Femur (tissue), 1 donor: ENCODE measurements around the gene ZFPM1.
"Not testable (repeated sequence)": the region's sequence is repeated elsewhere in the genome, so short reads cannot be mapped to it uniquely, and the experiment has no call there.

Source experiments
- DNase-seq: peaks from one replicate; pipeline ENCODE4 v3.0.0-alpha.2; 2017

The ZFPM1 gene

GRCh38 chr16:88467541-88467944, 14.5 kb downstream of the ZFPM1 start:
- no peak for DNase-seq

- no peak for DNase-seq
Measured at GRCh38 chr16:88468275-88469129, 15.4 kb downstream of the ZFPM1 start.

- no peak for DNase-seq
Measured at GRCh38 chr16:88469615-88470395, 16.7 kb downstream of the ZFPM1 start.

- not testable (repeated sequence) for DNase-seq
Measured at GRCh38 chr16:88470396-88470680, 17.3 kb downstream of the ZFPM1 start.

- not testable (repeated sequence) for DNase-seq
Measured at GRCh38 chr16:88470696-88471095, 17.6 kb downstream of the ZFPM1 start.

- no peak for DNase-seq
Measured at GRCh38 chr16:88471115-88471514, 18.0 kb downstream of the ZFPM1 start.

- no peak for DNase-seq
Measured at GRCh38 chr16:88471575-88471974, 18.5 kb downstream of the ZFPM1 start.

GRCh38 chr16:88472069-88472468, 19.0 kb downstream of the ZFPM1 start:
- DNase-seq: no peak

GRCh38 chr16:88472637-88473205, 19.6 kb downstream of the ZFPM1 start:
- DNase-seq: no peak

- DNase-seq: no peak
Measured at GRCh38 chr16:88473666-88474534, 20.8 kb downstream of the ZFPM1 start.

GRCh38 chr16:88475037-88475436, 22.0 kb downstream of the ZFPM1 start:
- no peak for DNase-seq

GRCh38 chr16:88476203-88476602, 23.1 kb downstream of the ZFPM1 start:
- DNase-seq: no peak

GRCh38 chr16:88476817-88477397, 23.8 kb downstream of the ZFPM1 start:
- no peak for DNase-seq

- no peak for DNase-seq
Measured at GRCh38 chr16:88477631-88478519, 24.8 kb downstream of the ZFPM1 start.

- no peak for DNase-seq
Measured at GRCh38 chr16:88478889-88479792, 26.1 kb downstream of the ZFPM1 start.

GRCh38 chr16:88479793-88480760, 27.0 kb downstream of the ZFPM1 start:
- DNase-seq: no peak

GRCh38 chr16:88480829-88481228, 27.7 kb downstream of the ZFPM1 start:
- DNase-seq: no peak

- DNase-seq: no peak
Measured at GRCh38 chr16:88481851-88482250, 28.8 kb downstream of the ZFPM1 start.
